ENCODE results near the gene SMIM33.

DNA sequence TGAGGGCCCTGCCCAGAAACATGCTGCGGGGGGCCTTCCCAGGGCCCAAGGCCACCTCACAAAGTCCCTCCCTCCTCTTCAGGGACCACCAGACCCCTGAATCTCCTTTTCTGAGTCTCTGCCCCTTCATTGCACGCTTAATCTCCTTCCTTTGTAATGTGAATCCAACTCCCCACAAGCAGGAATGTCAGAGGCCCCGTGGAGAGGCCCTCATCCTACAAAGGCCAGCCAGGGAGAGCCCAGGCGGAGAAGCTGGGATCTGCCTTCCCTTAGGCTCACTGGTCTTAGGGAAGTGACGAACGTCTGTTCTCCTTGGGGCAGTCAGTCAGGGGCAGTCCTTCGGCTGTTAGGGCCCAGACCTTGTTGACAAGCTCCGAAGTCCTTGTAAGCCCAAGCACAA, 2.3 kb downstream of the SMIM33 start:
- no peak for TF ChIP-seq CTCF (IDR thresholded peaks at IDR 0.05)
- TF ChIP-seq POLR2AphosphoS5 (IDR thresholded peaks at IDR 0.05), result no peak
- TF ChIP-seq POLR2A (IDR thresholded peaks at IDR 0.05), result no peak
- TF ChIP-seq EP300 (IDR thresholded peaks at IDR 0.05), result no peak

All from sigmoid colon (tissue), 4 donors.